HG03571 (cell line): ENCODE results near the gene PIK3C2A.

Experiments
- ATAC-seq: cut with Tn5 transposase; IDR thresholded peaks from one replicate; pipeline ENCODE4 v1.9.1; 2021; ENCODE audit not compliant: unreplicated experiment

Gene PIK3C2A

GRCh38 chr11:17163736-17164135, 44.0 kb downstream of the PIK3C2A start:
- ATAC-seq, result no peak

DNA sequence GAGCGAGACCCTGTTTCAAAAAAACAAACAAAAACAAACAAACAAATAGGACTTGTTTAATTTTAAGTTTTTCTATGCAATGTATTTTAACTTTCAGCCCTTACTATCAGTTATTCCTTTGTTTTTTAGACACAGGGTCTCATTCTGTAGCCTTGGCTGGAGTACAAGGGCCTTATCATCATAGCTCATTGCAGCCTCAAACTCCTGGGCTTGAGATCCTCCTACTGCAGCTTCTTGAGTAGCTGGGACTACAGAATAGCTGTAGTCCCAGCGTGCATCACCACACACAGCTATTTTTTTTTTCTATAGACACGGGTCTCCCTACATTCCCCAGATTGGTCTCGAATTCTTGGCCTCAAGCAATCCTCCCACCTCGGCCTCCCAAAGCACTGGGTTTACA, 44.5 kb downstream of the PIK3C2A start:
- no peak for ATAC-seq

DNA sequence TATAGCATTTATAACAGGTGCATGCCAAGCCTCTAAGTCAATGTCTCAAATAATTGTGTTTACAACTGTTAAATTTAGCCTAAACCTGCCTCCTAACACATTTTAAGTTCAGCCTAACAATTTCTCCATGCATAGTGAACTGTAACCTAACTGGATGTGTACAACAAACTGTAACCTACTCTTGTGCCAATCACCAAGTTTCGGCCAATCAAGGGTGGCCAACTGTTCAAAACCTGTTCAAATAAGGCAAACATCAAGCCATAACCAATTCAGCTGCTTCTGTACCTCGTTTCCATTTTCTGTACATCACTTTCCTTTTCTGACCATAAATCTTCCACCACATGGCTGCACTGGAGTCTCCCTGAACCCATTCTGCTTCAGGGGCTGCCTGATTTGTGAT, 45.4 kb downstream of the PIK3C2A start:
- ATAC-seq, result no peak

DNA sequence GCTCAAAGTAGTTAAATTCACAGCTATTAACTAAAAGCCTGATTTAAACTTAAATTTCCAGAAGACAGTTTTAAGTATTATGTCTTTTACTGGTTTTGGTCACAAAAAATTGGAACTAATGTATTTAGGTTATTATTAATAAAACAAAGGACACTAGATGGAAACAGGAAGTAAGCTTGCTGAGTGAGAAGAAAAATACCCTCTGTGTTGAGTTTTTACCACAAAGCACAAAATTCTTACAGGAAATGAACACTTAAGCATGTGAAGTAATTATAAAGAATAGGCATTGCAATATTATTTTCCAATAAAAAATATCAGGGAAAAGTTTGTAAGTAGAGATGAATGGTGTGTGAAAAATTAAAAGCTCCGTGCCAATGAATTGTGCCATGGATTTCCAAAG, 46.3 kb downstream of the PIK3C2A start:
- ATAC-seq, result no peak

DNA sequence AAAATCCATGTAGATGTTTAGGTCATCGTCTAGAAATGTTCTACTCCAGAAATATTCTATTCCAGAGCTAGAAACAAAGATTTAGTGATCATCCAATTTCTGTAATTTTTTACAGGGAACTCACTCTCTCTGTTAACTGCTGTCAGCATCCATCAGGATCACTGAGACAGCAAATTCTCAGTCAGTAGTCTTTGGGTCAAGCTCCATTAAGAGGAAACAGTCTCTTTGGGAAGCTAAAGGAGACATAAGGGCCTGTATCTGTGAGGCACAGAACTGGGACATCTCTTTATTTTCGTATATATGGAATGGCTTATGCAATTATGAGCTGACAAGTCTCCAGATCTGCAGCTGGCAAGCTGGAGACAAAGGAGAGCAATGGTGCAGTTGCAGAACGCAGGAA, 48.3 kb downstream of the PIK3C2A start:
- ATAC-seq, result no peak
